UCSD-AML1 (cell line): ENCODE results near the gene NPM1.
A peak's percentile ranks its signal among the peaks of the same experiment; 100 is the strongest.
"Not testable (repeated sequence)": the region's sequence is repeated elsewhere in the genome, so short reads cannot be mapped to it uniquely, and the experiment has no call there.

ENCODE experiments used
- DNase-seq: peaks from one replicate; lab custom pipeline; 2025; ENCODE audit not compliant: unreplicated experiment; lab: John Stamatoyannopoulos, UW

The NPM1 gene

DNA sequence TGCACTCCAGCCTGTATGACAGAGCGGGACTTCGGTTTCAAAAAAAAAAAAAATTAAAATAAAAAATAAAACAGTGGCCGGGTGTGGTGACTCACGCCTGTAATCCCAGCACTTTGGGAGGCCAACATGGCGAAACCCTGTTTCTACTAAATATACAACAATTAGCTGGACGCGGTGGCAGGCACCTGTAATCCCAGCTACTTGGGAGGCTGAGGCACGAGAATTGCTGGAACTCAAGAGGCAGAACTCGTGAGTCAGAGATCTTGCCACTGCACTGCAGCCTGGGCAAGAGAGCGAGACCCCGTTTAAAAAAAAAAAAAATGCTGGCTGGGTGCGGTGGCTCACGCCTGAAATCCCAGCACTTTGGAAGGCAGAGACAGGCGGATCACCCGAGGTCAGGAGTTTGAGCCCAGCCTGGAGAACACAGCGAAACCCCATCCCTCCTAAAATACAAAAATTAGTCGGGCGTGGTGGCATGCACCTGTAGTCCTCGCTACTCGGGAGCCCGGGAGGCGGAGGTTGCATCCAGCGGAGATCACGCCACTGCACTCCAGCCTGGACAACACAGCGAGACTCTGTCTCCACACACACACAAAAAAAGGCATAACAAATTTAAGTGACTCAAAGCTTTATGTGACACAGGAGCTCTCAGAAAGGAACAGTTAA lies 1.5 kb upstream of the NPM1 start:
- no peak for DNase-seq

DNA sequence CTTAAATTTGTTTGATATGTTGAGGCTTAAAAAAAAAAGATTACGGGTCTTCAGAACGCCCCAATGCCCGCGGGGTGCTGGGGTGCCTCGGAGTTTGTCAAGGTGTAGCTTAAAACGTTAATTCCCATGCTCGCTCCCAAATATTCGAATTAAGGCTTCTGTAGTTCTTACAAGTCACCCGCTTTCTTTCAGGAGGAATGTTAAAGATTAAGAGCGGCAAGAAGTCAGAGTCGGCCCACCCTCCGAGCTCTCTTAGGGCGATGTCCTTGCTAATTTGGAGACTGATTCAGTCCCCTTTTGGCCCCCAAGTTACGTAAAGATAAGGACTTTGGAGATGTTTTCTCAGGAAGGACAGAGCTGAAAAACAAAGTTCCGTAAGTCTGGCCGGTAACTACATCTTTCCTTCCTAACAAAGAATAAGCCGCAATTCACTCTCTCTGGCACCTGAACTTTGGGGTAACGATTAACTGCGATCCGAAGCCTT lies 746 bp upstream of the NPM1 start:
- DNase-seq, result no peak

DNA sequence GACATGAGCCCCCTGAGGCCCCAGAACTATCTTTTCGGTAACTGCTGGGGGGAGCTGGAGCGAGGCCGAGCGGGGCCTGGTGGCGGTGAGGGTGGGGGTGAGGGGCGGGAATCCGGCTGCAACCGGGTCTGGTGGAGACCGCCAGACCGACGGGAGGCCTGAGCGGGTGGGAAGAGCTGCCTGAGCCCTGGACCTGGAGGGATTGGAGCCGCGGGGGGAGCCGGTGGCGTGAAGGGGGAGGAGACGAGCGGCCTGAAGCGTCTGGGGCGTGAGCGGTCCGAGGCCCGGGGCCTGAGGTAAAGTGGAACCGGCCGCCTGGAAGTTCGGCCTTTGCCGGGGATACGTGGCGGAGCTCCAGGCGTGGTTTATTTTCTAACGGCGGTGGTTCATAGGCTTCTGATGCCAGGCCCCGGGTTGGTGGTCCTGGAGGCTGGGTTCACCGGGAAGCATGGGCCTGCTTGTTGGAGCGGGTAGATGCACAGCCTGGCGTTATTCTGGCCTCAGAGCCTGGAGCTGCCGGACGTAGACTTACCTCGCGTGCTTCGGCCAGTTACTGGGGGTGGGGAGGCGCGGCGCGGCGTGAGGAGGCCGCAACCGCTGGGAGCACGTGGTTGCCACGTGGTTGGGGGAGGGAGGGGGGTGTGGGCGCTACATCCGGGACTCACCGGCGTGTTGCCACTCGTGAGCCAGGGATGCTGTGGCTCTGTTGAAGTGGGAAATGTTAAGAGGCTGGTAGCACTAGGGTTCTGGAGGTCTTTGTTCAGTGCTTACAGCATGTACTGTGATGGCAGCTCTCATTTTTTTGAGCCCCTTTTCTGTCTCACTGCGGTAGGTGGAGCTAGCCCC lies 544 bp downstream of the NPM1 start:
- peak; percentile 80 for DNase-seq

DNA sequence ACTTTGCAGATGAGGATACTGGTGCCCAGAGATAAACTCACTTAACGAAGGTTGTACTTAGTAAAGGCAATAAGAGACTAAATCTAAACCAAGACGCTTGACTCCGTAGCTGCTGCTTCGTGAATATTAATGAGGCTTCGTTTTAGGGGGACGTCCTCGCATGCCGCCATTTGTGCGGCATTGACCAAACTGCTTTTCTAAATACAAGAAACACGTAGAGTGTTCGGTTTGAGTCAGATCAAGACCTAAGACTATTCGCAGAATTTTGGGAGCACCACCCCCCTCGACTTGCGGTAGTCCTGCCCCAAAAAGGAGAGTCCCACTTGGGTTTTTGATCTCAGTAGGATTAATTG lies 1.1 kb downstream of the NPM1 start:
- DNase-seq, result no peak

DNA sequence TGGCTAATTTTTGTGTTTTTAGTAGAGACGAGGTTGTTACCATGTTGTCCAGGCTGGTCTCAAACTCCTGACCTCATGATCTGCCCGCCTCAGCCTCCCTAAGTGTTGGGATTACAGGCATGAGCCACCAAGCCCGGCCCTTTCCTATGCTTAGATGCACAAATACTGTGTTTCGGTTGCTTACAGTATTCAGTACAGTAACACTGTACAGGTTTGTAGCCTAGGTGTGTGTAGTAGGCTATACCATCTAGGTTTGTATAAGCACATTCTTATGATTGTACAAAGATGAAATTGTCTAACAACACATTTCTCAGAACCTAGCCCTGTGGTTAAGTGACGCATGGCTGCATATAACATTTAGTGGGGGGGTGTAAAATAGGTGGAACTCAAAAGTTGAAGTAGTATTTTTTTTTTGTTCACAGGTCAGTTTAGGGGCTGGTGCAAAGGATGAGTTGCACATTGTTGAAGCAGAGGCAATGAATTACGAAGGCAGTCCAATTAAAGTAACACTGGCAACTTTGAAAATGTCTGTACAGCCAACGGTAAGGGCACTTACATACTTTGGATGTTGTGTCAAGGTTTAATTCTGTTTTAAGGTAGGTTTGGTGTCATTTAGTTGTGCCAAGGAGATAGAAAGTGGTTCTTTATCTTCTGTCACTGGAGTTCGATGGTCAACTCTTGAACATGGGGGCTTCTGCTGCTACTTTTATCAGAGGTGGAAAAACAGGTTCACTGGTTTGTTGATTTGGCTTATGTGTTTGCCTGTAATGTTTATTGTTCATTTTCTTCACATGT lies 3.4 kb downstream of the NPM1 start:
- DNase-seq, result no peak

DNA sequence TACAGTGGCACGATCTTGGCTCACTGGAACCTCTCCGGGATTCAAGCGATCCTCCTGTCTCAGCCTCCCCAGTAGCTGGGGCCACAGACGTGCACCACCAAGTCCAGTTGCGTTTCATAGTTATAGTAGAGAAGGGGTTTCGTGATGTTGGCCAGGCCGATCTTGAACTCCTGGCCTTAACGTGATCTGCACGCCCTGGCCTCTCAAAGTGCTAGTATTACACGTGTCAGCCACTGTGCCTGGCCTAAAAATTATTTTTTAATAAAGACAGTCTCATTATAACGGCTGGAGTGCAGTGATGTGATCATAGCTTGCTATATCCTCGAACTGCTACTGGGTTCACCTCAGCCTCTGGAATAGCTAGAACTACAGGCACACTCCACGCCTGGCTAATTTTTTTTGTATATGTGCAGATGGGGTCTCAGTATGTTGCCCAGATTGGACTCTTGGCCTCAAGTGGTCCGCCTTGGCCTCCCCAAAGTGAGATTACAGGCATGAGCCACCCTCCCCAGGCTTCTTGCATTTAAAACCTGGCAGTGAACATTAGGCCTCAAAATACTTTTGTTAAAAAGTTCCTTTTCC lies 4.4 kb downstream of the NPM1 start:
- no peak for DNase-seq

DNA sequence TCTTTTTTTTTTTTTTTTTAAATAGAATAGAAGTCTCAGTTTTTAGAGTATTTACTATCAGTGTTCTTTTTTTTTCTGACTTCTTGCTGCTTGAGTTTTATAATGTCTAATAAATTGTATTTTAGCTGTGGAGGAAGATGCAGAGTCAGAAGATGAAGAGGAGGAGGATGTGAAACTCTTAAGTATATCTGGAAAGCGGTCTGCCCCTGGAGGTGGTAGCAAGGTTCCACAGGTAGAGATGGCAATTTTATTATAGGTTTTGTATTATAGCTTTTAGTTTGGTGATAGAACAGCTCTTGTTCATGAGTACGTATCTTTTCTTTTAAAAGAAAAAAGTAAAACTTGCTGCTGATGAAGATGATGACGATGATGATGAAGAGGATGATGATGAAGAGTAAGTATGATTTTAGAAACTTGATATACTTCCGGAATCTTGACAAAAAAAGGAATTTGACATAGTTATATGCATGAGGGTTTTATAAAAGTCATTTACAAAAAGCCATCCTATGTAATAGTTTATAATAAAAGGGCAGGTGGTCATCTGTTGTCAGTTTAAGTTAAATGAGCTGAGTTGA lies 5.0 kb downstream of the NPM1 start:
- no peak for DNase-seq

DNA sequence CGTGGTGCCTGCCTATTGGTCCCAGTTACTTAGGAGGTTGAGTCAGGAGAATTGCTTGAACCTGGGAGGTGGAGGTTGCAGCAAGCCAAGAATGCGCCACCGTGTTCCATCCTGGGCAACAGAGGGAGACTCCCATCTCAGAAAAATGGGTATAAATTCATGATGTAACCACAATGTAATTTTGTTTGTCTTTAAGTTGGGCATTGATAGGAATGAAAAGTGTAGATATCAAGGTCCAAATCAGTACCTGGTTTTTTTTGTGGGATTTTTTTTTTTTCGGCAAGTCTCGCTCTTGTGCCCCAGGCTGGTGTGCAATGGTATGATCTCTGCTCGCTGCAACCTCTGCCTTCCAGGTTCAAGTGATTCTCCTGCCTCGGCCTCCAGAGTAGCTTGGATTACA lies 7.4 kb downstream of the NPM1 start:
- DNase-seq, result no peak

DNA sequence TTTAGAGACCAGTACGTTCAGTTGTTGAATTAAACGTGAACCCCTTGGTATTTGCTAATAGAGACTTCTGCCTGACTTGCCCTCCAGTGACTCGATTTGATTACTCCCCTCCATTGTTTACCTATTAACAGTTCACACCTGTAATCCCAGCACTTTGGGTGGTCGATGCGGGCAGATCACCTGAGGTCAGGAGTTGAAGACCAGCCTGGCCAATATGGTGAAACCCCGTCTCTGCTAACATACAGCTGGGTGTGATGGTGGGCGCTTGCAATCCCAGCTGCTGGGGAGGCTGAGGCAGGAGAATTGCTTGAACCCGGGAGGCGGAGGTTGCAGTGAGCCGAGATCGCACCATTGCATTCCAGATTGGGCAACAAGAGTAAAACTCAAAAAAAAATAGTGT lies 8.9 kb downstream of the NPM1 start:
- not testable (repeated sequence) for DNase-seq

DNA sequence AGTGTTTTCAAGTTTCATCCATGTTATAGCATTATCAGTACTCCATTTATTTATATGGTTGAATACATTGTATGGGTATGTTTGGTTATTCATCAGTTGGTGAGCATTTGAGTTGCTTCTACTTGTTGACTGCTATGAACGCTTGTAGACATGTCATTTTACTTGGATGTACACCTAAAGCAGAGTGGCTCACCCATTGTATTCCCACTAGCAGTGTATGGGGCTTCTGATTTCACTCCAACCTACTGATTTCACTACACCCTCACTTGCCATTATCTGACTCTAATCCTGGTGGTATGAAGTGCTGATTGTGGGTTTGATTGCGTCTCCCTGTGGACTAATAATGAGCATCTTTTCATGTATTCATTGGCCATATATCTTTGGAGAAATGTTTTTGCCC lies 9.5 kb downstream of the NPM1 start:
- DNase-seq, result no peak

DNA sequence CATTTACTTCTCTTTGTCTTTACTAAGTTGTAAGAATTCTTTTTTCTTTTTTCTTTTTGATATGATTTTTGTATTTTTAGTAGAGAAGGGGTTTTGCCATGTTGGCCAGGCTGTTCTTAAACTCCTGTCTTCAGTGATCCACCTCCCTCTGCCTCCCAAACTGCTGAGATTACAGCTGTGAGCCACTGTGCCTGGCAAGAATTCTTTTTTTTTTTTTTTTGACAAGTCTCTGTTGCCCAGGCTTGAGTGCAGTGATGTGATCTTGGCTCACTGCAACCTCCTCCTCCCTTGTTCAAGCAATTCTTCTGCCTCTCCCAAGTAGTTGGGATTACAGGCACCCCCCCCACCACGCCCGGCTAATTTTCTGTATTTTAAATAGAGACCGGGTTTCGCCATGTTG lies 9.9 kb downstream of the NPM1 start:
- DNase-seq, result no peak

DNA sequence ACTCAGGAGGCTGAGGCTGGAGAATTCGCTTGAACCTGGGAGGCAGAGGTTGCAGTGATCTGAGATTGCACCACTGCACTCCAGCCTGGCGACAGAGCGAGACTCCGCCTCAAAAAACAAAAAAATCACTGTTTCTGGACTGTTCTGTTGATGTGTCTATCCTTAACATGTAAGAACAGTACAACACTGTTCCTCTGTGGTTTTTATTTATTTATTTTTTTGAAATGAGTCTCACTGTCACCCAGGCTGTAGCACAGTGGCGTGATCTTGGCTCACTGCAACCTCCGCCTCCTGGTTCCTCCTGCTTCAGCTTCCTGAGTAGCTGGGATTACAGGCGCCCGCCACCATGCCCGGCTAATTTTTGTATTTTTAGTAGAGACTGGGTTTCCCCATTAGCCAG lies 11.0 kb downstream of the NPM1 start:
- not testable (repeated sequence) for DNase-seq

DNA sequence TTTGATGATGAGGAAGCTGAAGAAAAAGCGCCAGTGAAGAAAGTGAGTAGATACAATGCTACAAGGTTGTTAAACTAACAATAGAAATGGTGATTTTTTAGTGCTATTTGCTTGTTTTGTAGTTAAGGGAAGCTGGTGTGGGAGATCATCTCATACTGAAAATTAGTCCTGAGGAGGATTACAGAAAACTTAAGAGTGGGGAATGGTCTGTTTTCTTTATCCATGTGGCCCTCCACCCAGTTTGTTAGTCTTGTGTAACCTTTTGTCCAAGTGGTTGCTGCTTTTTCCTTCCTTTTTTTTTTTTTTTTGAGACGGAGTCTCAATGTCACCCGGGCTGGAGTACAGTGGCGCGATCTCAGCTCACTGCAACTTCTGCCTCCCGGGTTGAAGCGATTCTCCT lies 12.5 kb downstream of the NPM1 start:
- DNase-seq, result no peak

DNA sequence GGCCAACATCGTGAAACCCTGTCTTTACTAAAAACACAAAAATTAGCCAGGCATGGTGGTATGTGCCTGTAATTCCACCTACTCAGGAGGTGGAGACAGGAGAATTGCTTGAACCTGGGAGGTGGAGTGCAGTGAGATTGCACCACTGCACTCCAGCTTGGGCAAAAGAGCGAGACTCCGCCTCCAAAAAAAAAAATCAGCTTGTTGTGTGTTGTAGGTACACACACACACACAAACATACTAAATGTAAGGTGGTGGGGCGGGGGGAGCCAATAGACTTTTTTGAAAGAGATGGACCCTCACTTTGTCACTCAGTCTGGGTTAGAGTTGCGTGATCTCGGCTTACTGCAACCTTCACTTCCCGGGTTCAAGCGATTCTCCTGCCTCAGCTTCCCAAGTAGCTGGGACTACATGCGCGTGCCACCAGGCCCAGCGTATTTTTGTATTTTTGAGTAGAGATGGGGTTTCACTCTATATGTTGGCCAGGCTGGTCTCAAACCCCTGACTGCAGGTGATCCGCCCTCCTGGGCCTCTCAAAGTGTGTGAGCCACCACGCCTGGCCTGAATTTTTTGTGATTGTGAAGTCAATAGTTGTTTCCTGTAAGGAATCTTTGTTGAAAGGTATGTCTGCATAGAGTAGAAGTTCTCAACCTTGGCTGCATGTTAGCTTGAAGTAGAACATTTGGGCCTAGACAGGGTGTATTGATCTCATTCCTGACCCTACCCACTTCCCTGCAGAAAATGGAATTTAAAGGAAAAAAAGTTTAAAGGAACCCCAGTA lies 13.7 kb downstream of the NPM1 start:
- no peak for DNase-seq

DNA sequence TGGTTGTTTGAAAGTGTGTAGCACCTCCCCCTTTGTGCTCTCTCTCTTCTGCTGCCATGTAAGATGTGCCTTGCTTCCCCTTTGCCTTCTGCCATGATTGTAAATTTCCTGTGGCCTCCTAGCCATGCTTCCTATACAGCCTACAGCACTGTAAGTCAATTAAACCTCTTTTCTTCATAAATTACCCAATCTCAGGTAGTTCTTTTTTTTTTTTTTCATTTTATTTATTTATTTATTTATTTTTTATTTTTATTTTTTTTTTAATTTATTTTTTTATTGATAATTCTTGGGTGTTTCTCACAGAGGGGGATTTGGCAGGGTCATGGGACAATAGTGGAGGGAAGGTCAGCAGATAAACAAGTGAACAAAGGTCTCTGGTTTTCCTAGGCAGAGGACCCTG lies 15.1 kb downstream of the NPM1 start:
- DNase-seq, result not testable (repeated sequence)

DNA sequence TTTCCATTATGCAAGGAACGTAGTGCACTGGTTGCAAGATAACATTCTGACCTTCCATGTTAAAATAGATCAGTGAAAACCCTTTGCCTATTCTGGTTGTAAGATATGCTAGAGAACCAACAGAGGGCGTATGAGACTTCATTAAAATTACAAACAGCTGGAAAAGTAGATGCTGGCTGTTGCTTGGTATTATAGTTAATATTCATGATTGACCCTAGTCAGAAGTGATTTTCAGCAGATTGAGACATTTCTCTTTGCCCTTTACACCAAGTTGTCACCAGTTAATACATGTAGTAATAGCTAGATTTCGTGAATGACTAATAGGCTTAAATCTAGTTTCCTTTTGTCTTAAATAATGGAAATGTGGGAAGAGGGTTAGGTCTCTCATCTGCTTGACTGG lies 18.0 kb downstream of the NPM1 start:
- DNase-seq, result no peak

DNA sequence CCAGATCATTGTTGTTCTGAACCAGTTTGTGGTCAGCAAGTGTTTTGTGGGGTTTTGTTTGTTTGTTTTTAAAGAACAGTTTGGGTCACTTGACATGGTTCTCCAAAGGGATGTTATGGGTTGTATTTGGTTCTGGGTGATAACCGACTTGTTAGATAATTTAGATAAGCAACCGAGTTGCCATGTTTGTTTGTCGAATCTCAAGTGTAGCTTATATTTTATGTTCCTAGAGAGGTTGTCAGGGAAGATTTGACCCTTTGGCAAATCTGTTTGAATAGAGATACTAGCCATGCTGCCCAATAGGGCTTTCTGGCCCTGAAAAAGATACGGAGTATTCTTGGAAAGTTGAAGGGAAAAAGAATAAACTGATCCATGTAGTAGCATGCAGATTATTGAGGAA lies 19.6 kb downstream of the NPM1 start:
- no peak for DNase-seq

DNA sequence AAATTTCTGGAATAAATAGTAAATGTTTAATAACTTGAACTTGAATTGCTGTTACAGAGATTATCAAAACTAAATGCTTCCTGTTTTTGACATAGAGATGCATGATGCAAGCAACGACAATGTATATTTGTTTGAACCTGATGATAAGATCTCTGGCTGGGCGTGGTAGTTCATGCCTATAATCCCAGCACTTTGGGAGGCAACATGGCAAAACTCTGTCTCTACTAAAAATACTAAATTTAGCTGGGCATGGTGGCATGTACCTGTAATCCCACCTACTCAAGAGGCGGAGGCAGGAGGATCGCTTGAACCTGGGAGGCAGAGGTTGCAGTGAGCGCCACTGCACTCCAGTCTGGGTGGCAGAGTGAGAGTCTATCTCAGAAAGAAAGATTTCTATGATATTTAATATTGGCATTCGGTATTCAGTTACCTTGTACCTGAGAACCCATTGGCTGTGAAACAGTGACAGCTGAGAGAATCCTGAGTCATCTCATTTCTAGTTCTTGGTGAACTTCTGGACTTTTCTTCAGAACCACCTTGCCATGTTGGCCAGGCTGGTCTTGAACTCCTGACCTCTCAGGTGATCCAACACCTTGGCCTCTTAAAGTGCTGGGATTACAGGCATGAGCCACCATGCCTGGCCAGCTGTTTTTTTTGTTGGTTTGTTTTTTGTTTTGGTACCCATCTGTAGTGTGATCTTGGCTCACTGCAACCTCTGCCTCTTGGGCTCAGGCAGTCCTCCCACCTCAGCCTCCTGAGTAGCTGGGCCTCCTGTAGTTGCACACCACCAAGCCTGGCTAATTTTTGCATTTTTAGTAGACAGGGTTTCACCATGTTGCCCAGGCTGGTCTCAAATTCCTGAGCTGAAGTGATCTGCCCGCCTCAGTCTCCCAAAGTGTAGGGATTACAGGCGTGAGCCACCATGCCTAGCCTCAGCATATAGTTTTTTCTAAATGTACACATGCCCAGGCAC lies 21.8 kb downstream of the NPM1 start:
- DNase-seq, result no peak

DNA sequence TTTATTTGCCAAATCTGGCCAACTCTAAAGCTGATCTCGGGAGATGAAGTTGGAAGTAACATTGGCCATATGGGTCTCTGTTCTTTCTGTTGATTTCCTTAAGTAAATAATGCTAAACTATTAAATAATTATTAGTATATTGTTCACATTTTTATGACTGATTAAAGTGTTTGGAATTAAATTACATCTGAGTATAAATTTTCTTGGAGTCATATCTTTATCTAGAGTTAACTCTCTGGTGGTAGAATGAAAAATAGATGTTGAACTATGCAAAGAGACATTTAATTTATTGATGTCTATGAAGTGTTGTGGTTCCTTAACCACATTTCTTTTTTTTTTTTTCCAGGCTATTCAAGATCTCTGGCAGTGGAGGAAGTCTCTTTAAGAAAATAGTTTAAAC lies 22.5 kb downstream of the NPM1 start:
- no peak for DNase-seq
